Nephron (organoid): ENCODE results near the gene PKP3.

Experiments used
- H3K27ac Mint-ChIP-seq, 3 experiments: 2 replicates each; pipeline ENCODE4 v1.8.0; 2020; ENCODE audit warnings: mixed read lengths in 3 of 3, mild to moderate bottlenecking in 2 of 3, moderate library complexity in 1 of 3
- H3K27me3 Mint-ChIP-seq: 2 replicates; pipeline ENCODE4 v1.8.0; 2021; ENCODE audit warnings: low read depth, mild to moderate bottlenecking, moderate library complexity, mixed read lengths
- H3K36me3 Mint-ChIP-seq: 2 replicates; pipeline ENCODE4 v1.8.0; 2020; ENCODE audit warnings: low read depth, mixed read lengths
- H3K4me1 Mint-ChIP-seq: 2 replicates; pipeline ENCODE4 v1.8.0; 2020; ENCODE audit warnings: mixed read lengths
- H3K4me3 Mint-ChIP-seq, 3 experiments: 2 replicates each; pipeline ENCODE4 v1.8.0; 2020; ENCODE audit warnings: mild to moderate bottlenecking in 3 of 3, mixed read lengths in 3 of 3, moderate library complexity in 2 of 3
- H3K9me3 Mint-ChIP-seq: 2 replicates; pipeline ENCODE4 v1.8.0; 2020; ENCODE audit warnings: mixed read lengths
- CTCF ChIP-seq, 3 experiments: fragments of 200-600 bp; sonication (generic); IDR thresholded peaks; one replicate each; pipeline ENCODE4 v1.5.0; 2021; ENCODE audit warnings: antibody characterized with exemption in 3 of 3; ENCODE audit not compliant: unreplicated experiment in 3 of 3

Gene PKP3

GRCh38 chr11:413120-414081, 19.4 kb downstream of the PKP3 start:
- no peaks in the 10 kb centered on the region for H3K9me3 Mint-ChIP-seq
- no peak for TF ChIP-seq CTCF (IDR thresholded peaks at IDR 0.05; ENCODE audit: unreplicated experiment in 3 of 3)
- H3K4me1 Mint-ChIP-seq: peaks cover 5% of the 10 kb centered on the region

GRCh38 chr11:414318-414857, 20.4 kb downstream of the PKP3 start:
- no peak for TF ChIP-seq CTCF (IDR thresholded peaks at IDR 0.05; ENCODE audit: unreplicated experiment in 3 of 3)
- Mint-ChIP-seq H3K27me3 (peaks cover 46% of the 10 kb centered on the region), H3K4me3 (peak overlapping the region in 2 of 3 experiments; percentile 6 to 50), H3K36me3 (no peaks in the 10 kb centered on the region), H3K9me3 (no peaks in the 10 kb centered on the region), H3K4me1 (peaks cover 5% of the 10 kb centered on the region), H3K27ac (no peak overlapping the region)

More at GRCh38 chr11:413120-414081, 19.4 kb downstream of the PKP3 start:
- no peak overlapping the region for H3K27ac Mint-ChIP-seq
- H3K36me3 Mint-ChIP-seq: no peaks in the 10 kb centered on the region
- H3K4me3 Mint-ChIP-seq: peak overlapping the region in 2 of 3 experiments; percentile 13 to 14
- peaks cover 39% of the 10 kb centered on the region for H3K27me3 Mint-ChIP-seq

- Mint-ChIP-seq H3K27me3 (peaks cover 50% of the 10 kb centered on the region), H3K27ac (no peak overlapping the region), H3K4me3 (peak overlapping the region; percentile 49 to 70 (median 55)), H3K9me3 (no peaks in the 10 kb centered on the region), H3K4me1 (peaks cover 5% of the 10 kb centered on the region), H3K36me3 (no peaks in the 10 kb centered on the region)
- TF ChIP-seq CTCF (IDR thresholded peaks at IDR 0.05; ENCODE audit: unreplicated experiment in 3 of 3): no peak
These were observed 21.6 kb downstream of the PKP3 start for GRCh38 chr11:415640-416041.

- no peak for TF ChIP-seq CTCF (IDR thresholded peaks at IDR 0.05; ENCODE audit: unreplicated experiment in 3 of 3)
- Mint-ChIP-seq H3K36me3 (no peaks in the 10 kb centered on the region), H3K9me3 (no peaks in the 10 kb centered on the region), H3K4me1 (peaks cover 5% of the 10 kb centered on the region), H3K4me3 (peak overlapping the region; percentile 49 to 70 (median 55)), H3K27ac (peak overlapping the region in 1 of 3 experiments; percentile 35), H3K27me3 (peaks cover 50% of the 10 kb centered on the region)
These were observed 22.2 kb downstream of the PKP3 start for GRCh38 chr11:416051-416756.

- Mint-ChIP-seq H3K4me3 (peak overlapping the region in 1 of 3 experiments; percentile 35), H3K4me1 (peaks cover 5% of the 10 kb centered on the region), H3K27ac (no peak overlapping the region), H3K36me3 (no peaks in the 10 kb centered on the region), H3K9me3 (no peaks in the 10 kb centered on the region), H3K27me3 (peaks cover 50% of the 10 kb centered on the region)
- TF ChIP-seq CTCF (IDR thresholded peaks at IDR 0.05; ENCODE audit: unreplicated experiment in 3 of 3): no peak
These were observed 23.0 kb downstream of the PKP3 start for GRCh38 chr11:416757-417621.
